HepG2 (cell line): ENCODE measurements around the gene MTCL1. TPM values are rescaled to one million over a fixed set of nuclear protein-coding genes. Genes with fewer than 3 reads are reported as not detected.

Source experiments
- ATAC-seq: fragments of 200-7000 bp; cut with Tn5 transposase; 3 replicates; pipeline ENCODE4 v1.9.1; 2020; ENCODE audit warnings: mild to moderate bottlenecking, moderate library complexity
- BruUV-seq: library from RNA; stranded (reverse); fragments of 400-500 nt; replicated peaks from 2 replicates; lab custom pipeline; 2021; lab: Mats Ljungman, UMichigan
- CTCF ChIA-PET: fragments of 300-600 bp; formaldehyde crosslinking; extraction: SDS; loops from one replicate; lab custom pipeline; 2021; ENCODE audit warnings: low total read pairs, inconsistent platforms, low intra/inter-chr PET ratio; lab: Yijun Ruan, JAX
- POLR2A ChIA-PET: fragments of 350-600 bp; sonication (Branson Sonifier 250); formaldehyde crosslinking; loops from one replicate; lab custom pipeline; 2020; ENCODE audit warnings: antibody characterized with exemption, inconsistent platforms; lab: Yijun Ruan, JAX
- DNase-seq: peaks from one replicate; pipeline ENCODE4 v3.0.0-alpha.2; 2015; ENCODE audit warnings: low spot score
- FAIRE-seq: peaks from 3 replicates; lab custom pipeline; 2011; peaks lifted over from hg19 to GRCh38; lab: Jason Lieb, UNC
- H2AFZ ChIP-seq: one replicate; pipeline ENCODE4 v1.6.1; 2011; ENCODE audit warnings: low read length, inconsistent platforms
- H3K27ac ChIP-seq: fragments of 300-600 bp; 3 replicates; pipeline ENCODE4 v1.8.0; 2011; ENCODE audit warnings: mixed run types, mild to moderate bottlenecking, mixed read lengths, low read length, inconsistent platforms; ENCODE audit not compliant: insufficient read depth; ENCODE audit errors: extremely low read length
- H3K27me3 ChIP-seq, 2 experiments: fragments of 200-600 bp in 1 of 2; 2 replicates in 1 of 2; 3 replicates in 1 of 2; pipeline versions ENCODE4 v1.6.0 to v1.8.0; 2011; ENCODE audit warnings: low read length in 2 of 2, mild to moderate bottlenecking in 2 of 2, moderate library complexity in 2 of 2, inconsistent platforms in 1 of 2; ENCODE audit not compliant: insufficient read depth in 2 of 2, control insufficient read depth in 1 of 2
- H3K36me3 ChIP-seq, 2 experiments: fragments of 200-600 bp in 1 of 2; replicated peaks in 1 of 2; 2 replicates in 1 of 2; 3 replicates in 1 of 2; pipeline versions ENCODE4 v1.5.1 to v1.8.0; 2011; ENCODE audit warnings: low read length in 2 of 2, inconsistent platforms in 1 of 2; ENCODE audit not compliant: insufficient read depth in 2 of 2, control insufficient read depth in 1 of 2
- H3K4me1 ChIP-seq: 2 replicates; pipeline ENCODE4 v1.5.1; 2012; ENCODE audit warnings: low read length, inconsistent platforms; ENCODE audit not compliant: insufficient read depth
- H3K4me2 ChIP-seq: 2 replicates; pipeline ENCODE4 v1.6.0; 2011; ENCODE audit warnings: low read depth, low read length, inconsistent platforms
- H3K4me3 ChIP-seq, 3 experiments: fragments of 200-600 bp in 1 of 3; sonication (generic), shearing (Covaris generic) in 1 of 3; replicated peaks in 1 of 3; 2 replicates each; pipeline ENCODE4 v1.5.1; 2011 to 2016; ENCODE audit warnings: low read length in 3 of 3, inconsistent platforms in 2 of 3, low read depth in 2 of 3, mild to moderate bottlenecking in 2 of 3, control low read depth in 1 of 3, mixed read lengths in 1 of 3; ENCODE audit not compliant: insufficient read depth in 1 of 3
- H3K79me2 ChIP-seq: one replicate; pipeline ENCODE4 v1.6.1; 2011; ENCODE audit warnings: low read length, inconsistent platforms; ENCODE audit not compliant: insufficient read depth
- H3K9ac ChIP-seq: 2 replicates; pipeline ENCODE4 v1.6.0; 2011; ENCODE audit warnings: mild to moderate bottlenecking, low read depth, low read length, inconsistent platforms; ENCODE audit not compliant: insufficient read depth
- H3K9me3 ChIP-seq: 2 replicates; pipeline ENCODE4 v1.5.1; 2012; ENCODE audit warnings: mild to moderate bottlenecking, low read length
- H4K20me1 ChIP-seq: 2 replicates; pipeline ENCODE4 v1.6.0; 2011; ENCODE audit warnings: inconsistent platforms, mild to moderate bottlenecking, low read length, moderate library complexity; ENCODE audit not compliant: insufficient read depth
- AHR ChIP-seq: IDR thresholded peaks from 2 replicates; pipeline ENCODE4 v1.6.1; 2018; ENCODE audit warnings: missing genetic modification reagents, missing compliant biosample characterization
- FOXC1 ChIP-seq: sonication (generic); formaldehyde crosslinking; IDR thresholded peaks from 2 replicates; pipeline ENCODE4 v1.8.0; 2022; ENCODE audit warnings: mild to moderate bottlenecking, missing genetic modification reagents, borderline replicate concordance
- HDAC6 ChIP-seq: fragments of 200-600 bp; sonication (generic); IDR thresholded peaks from 2 replicates; pipeline ENCODE4 v1.7.0; 2017; ENCODE audit warnings: mild to moderate bottlenecking, antibody characterized with exemption, low read length, low read depth
- HINFP ChIP-seq: sonication (generic); formaldehyde crosslinking; IDR thresholded peaks from 2 replicates; pipeline ENCODE4 v1.4.0; 2020; ENCODE audit warnings: low read depth, mild to moderate bottlenecking, missing genetic modification reagents
- NFKBIZ ChIP-seq: IDR thresholded peaks from 2 replicates; pipeline ENCODE4 v1.6.1; 2018; ENCODE audit warnings: missing genetic modification reagents, missing compliant biosample characterization
- SNAPC5 ChIP-seq: sonication (generic); formaldehyde crosslinking; IDR thresholded peaks from 2 replicates; pipeline ENCODE4 v1.8.1; 2023; ENCODE audit warnings: mild to moderate bottlenecking, missing genetic modification reagents, borderline replicate concordance
- ZNF564 ChIP-seq: sonication (generic); formaldehyde crosslinking; IDR thresholded peaks from 2 replicates; pipeline ENCODE4 v1.8.1; 2023; ENCODE audit warnings: mild to moderate bottlenecking, missing genetic modification reagents
- ZNF784 ChIP-seq: sonication (generic); formaldehyde crosslinking; IDR thresholded peaks from 2 replicates; pipeline ENCODE4 v1.5.1; 2020; ENCODE audit warnings: missing genetic modification reagents, mild to moderate bottlenecking, borderline replicate concordance
- WGBS: methylation state at CpG from one replicate; pipeline ENCODE4 v1.1.6; 2017; ENCODE audit warnings: low lambda C conversion rate; 5-methylcytosine and 5-hydroxymethylcytosine counted together
- in situ Hi-C: cut with HindIII; loops from 2 replicates; pipeline ENCODE4 v1.10.0; 2017; ENCODE audit warnings: low pct_unique_long_range_greater_than_20kb; ENCODE audit not compliant: extremely low pct_ligation_motif_present
- intact Hi-C: fragments of 100-400 bp; cut with micrococcal nuclease; formaldehyde crosslinking; loops from one replicate; pipeline ENCODE4 v1.10.0; 2022; ENCODE audit not compliant: unreplicated experiment
- polyA plus RNA-seq, 8 experiments: library from polyadenylated mRNA; depleted of rRNA in 3 of 8; stranded (reverse) in 7 of 8; unstranded in 1 of 8; fragments of >200 nt; fragmentation: Illumina TruSeq in 4 of 8; extraction: Trizol in 4 of 8; gene quantifications; 2 replicates each; pipeline versions ENCODE4 v1.2.1 to v1.2.3, GENCODE V29; 2011 to 2016; ENCODE audit warnings: low read depth in 4 of 8, missing spikeins in 1 of 8, mixed read lengths in 1 of 8; ENCODE audit not compliant: insufficient read depth in 1 of 8
- total RNA-seq, 5 experiments: library from RNA; depleted of rRNA; stranded (reverse); fragments of >200 nt; fragmentation: Illumina TruSeq; extraction: Trizol; gene quantifications; 2 replicates each; pipeline ENCODE4 v1.2.3, GENCODE V29; 2016; ENCODE audit warnings: low read depth in 1 of 5
- TF ChIP-seq, protein P1 (sequence below): sonication (generic); formaldehyde crosslinking; IDR thresholded peaks from 2 replicates; pipeline ENCODE4 v1.8.0; 2022; ENCODE audit warnings: missing genetic modification reagents, mild to moderate bottlenecking, moderate library complexity, borderline replicate concordance
- TF ChIP-seq, protein P2 (sequence below), 2 experiments: fragments of 450-650 bp in 1 of 2; sonication (generic) in 1 of 2; formaldehyde crosslinking in 1 of 2; IDR thresholded peaks; 2 replicates each; pipeline versions ENCODE4 v1.6.1 to v1.8.0; 2016 to 2022; ENCODE audit warnings: antibody characterized with exemption in 1 of 2, mild to moderate bottlenecking in 1 of 2, missing genetic modification reagents in 1 of 2

MTCL1 gene
- total and polyA plus RNA-seq, 2 of the 13 experiments (the other 11 are each of a cell fraction or from before 2014, with no cell fraction given), result 3.1 to 3.2 TPM

- POLR2A ChIA-PET, result no interaction called here
- Histone ChIP-seq H3K9ac (no peak overlapping the region), H3K9me3 (no peaks in the 10 kb centered on the region), H3K27me3 (no peaks in the 10 kb centered on the region), H2AFZ (no peak overlapping the region), H3K27ac (no peak overlapping the region), H4K20me1 (no peaks in the 10 kb centered on the region), H3K4me2 (no peak overlapping the region), H3K4me3 (no peak overlapping the region), H3K79me2 (no peaks in the 10 kb centered on the region), H3K36me3 (no peaks in the 10 kb centered on the region), H3K4me1 (no peaks in the 10 kb centered on the region)
- FAIRE-seq (no peak), ATAC-seq (no peak), DNase-seq (no peak)
- no TSS peak for BruUV-seq
- CTCF ChIA-PET, result no interaction called here
- no peak for TF ChIP-seq FOXC1 (CRISPR knock-in tag)
- TF ChIP-seq ZNF784 (CRISPR knock-in tag), result no peak
- TF ChIP-seq, protein P1, sequence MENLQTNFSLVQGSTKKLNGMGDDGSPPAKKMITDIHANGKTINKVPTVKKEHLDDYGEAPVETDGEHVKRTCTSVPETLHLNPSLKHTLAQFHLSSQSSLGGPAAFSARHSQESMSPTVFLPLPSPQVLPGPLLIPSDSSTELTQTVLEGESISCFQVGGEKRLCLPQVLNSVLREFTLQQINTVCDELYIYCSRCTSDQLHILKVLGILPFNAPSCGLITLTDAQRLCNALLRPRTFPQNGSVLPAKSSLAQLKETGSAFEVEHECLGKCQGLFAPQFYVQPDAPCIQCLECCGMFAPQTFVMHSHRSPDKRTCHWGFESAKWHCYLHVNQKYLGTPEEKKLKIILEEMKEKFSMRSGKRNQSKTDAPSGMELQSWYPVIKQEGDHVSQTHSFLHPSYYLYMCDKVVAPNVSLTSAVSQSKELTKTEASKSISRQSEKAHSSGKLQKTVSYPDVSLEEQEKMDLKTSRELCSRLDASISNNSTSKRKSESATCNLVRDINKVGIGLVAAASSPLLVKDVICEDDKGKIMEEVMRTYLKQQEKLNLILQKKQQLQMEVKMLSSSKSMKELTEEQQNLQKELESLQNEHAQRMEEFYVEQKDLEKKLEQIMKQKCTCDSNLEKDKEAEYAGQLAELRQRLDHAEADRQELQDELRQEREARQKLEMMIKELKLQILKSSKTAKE, result no peak
- TF ChIP-seq NFKBIZ (CRISPR knock-in tag), result no peak
- TF ChIP-seq HINFP (CRISPR knock-in tag), result no peak
- TF ChIP-seq, protein P2, sequence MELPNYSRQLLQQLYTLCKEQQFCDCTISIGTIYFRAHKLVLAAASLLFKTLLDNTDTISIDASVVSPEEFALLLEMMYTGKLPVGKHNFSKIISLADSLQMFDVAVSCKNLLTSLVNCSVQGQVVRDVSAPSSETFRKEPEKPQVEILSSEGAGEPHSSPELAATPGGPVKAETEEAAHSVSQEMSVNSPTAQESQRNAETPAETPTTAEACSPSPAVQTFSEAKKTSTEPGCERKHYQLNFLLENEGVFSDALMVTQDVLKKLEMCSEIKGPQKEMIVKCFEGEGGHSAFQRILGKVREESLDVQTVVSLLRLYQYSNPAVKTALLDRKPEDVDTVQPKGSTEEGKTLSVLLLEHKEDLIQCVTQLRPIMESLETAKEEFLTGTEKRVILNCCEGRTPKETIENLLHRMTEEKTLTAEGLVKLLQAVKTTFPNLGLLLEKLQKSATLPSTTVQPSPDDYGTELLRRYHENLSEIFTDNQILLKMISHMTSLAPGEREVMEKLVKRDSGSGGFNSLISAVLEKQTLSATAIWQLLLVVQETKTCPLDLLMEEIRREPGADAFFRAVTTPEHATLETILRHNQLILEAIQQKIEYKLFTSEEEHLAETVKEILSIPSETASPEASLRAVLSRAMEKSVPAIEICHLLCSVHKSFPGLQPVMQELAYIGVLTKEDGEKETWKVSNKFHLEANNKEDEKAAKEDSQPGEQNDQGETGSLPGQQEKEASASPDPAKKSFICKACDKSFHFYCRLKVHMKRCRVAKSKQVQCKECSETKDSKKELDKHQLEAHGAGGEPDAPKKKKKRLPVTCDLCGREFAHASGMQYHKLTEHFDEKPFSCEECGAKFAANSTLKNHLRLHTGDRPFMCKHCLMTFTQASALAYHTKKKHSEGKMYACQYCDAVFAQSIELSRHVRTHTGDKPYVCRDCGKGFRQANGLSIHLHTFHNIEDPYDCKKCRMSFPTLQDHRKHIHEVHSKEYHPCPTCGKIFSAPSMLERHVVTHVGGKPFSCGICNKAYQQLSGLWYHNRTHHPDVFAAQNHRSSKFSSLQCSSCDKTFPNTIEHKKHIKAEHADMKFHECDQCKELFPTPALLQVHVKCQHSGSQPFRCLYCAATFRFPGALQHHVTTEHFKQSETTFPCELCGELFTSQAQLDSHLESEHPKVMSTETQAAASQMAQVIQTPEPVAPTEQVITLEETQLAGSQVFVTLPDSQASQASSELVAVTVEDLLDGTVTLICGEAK (IDR thresholded peaks at IDR 0.05), result no peak
- TF ChIP-seq, protein P2 (CRISPR knock-in tag; IDR thresholded peaks at IDR 0.05), result no peak
- TF ChIP-seq AHR (CRISPR knock-in tag), result no peak
- TF ChIP-seq HDAC6, result no peak
- TF ChIP-seq SNAPC5 (CRISPR knock-in tag), result no peak
- no peak for TF ChIP-seq ZNF564 (CRISPR knock-in tag)
- 76% methylated on average over 7 of the region's 7 CpGs for WGBS
- intact Hi-C loops (no loop called here), in situ Hi-C loops (no loop called here)
Measured at GRCh38 chr18:8828300-8828699, 122.9 kb downstream of the MTCL1 start.
